ENCODE measurements around the gene ELAC2.
A peak's percentile ranks its signal among the peaks of the same experiment; 100 is the strongest.

- TF ChIP-seq POLR2A (IDR thresholded peaks at IDR 0.05) (no peak), CTCF (IDR thresholded peaks at IDR 0.05) (peak; percentile 20 to 69)
These were observed 14.0 kb upstream of the ELAC2 start for GRCh38 chr17:13031718-13032350.
